DOHH2 (cell line): ENCODE results near the gene CPA3.

Experiments used
- H3F3A ChIP-seq: fragments of 200-600 bp; sonication (generic), shearing (Covaris generic); 2 replicates; pipeline ENCODE4 v1.6.0; 2016; ENCODE audit warnings: antibody characterized with exemption, mild to moderate bottlenecking; ENCODE audit not compliant: control insufficient read depth, insufficient read depth
- H3K27ac ChIP-seq: fragments of 200-600 bp; sonication (generic); 2 replicates; pipeline ENCODE4 v1.5.1; 2014; ENCODE audit warnings: low read depth, mild to moderate bottlenecking, low read length, moderate library complexity
- H3K27me3 ChIP-seq: fragments of 200-600 bp; sonication (generic); 2 replicates; pipeline ENCODE4 v1.6.1; 2014; ENCODE audit warnings: mild to moderate bottlenecking, low read length, mixed read lengths; ENCODE audit not compliant: control insufficient read depth
- H3K36me3 ChIP-seq: fragments of 200-600 bp; sonication (generic); 2 replicates; pipeline ENCODE4 v1.6.1; 2014; ENCODE audit warnings: mild to moderate bottlenecking, low read length, moderate library complexity, mixed read lengths; ENCODE audit not compliant: control insufficient read depth
- H3K4me1 ChIP-seq: fragments of 200-600 bp; sonication (generic); 2 replicates; pipeline ENCODE4 v1.6.1; 2014; ENCODE audit warnings: mild to moderate bottlenecking, low read length, mixed read lengths; ENCODE audit not compliant: control insufficient read depth
- H3K4me2 ChIP-seq: fragments of 200-600 bp; sonication (generic); 2 replicates; pipeline ENCODE4 v1.6.0; 2014; ENCODE audit warnings: mild to moderate bottlenecking, low read length, moderate library complexity
- H3K4me3 ChIP-seq: fragments of 200-600 bp; sonication (generic); 2 replicates; pipeline ENCODE4 v1.5.1; 2014; ENCODE audit warnings: mild to moderate bottlenecking, low read length, mixed read lengths
- H3K79me2 ChIP-seq: fragments of 200-600 bp; sonication (generic); 2 replicates; pipeline ENCODE4 v1.6.1; 2014; ENCODE audit warnings: mild to moderate bottlenecking, low read length, mixed read lengths; ENCODE audit not compliant: control insufficient read depth
- H3K9me2 ChIP-seq: fragments of 200-600 bp; sonication (generic); replicated peaks from 2 replicates; pipeline ENCODE4 v1.6.1; 2014; ENCODE audit warnings: mild to moderate bottlenecking, low read length, mixed read lengths; ENCODE audit not compliant: control insufficient read depth
- H3K9me3 ChIP-seq: fragments of 200-600 bp; sonication (generic); 2 replicates; pipeline ENCODE4 v1.6.1; 2014; ENCODE audit warnings: antibody characterized with exemption, low read length, mixed read lengths; ENCODE audit not compliant: control insufficient read depth, insufficient read depth
- H4K20me1 ChIP-seq: fragments of 200-600 bp; sonication (generic); 2 replicates; pipeline ENCODE4 v1.6.0; 2014; ENCODE audit warnings: low read depth, mild to moderate bottlenecking, antibody characterized with exemption, low read length, moderate library complexity; ENCODE audit not compliant: control insufficient read depth, insufficient read depth
- EZH2phosphoT487 ChIP-seq: fragments of 200-600 bp; sonication (generic); IDR thresholded peaks from 2 replicates; pipeline ENCODE4 v1.6.1; 2017; ENCODE audit warnings: borderline replicate concordance, mild to moderate bottlenecking, antibody characterized with exemption, low read length, moderate library complexity, mixed read lengths
- TF ChIP-seq, protein P1 (sequence below): fragments of 200-600 bp; sonication (generic); IDR thresholded peaks from one replicate; pipeline ENCODE4 v1.5.1; 2014; ENCODE audit warnings: antibody characterized with exemption, mild to moderate bottlenecking, low read depth, low read length; ENCODE audit not compliant: poor library complexity, severe bottlenecking

CPA3 gene, protein sequence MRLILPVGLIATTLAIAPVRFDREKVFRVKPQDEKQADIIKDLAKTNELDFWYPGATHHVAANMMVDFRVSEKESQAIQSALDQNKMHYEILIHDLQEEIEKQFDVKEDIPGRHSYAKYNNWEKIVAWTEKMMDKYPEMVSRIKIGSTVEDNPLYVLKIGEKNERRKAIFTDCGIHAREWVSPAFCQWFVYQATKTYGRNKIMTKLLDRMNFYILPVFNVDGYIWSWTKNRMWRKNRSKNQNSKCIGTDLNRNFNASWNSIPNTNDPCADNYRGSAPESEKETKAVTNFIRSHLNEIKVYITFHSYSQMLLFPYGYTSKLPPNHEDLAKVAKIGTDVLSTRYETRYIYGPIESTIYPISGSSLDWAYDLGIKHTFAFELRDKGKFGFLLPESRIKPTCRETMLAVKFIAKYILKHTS

DNA sequence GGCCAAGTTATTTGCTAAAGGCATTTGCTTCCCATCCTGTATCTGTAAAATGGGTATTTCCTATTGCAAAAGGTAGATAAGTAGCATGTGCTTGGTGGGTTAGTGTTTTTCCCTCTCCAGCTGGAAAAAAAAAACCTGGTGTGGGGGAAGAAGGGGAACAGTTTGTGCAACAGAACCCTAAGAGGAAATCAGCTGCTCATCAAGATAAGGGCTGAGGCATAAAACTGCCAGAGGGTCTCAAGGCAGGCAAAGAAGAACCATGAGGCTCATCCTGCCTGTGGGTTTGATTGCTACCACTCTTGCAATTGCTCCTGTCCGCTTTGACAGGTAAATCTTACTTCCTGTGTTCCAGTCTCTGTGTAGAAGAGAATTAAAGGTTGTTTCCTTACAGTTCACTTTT is at the start of gene CPA3:
CPA3 (plus strand) TSS at position 248 of the 400 bp plus-strand sequence; CDS start at position 260, 12 bp downstream.
- H3K4me3 ChIP-seq: no peak within 1 kb of the TSS
- no peak for TF ChIP-seq EZH2phosphoT487
- TF ChIP-seq, protein P1, sequence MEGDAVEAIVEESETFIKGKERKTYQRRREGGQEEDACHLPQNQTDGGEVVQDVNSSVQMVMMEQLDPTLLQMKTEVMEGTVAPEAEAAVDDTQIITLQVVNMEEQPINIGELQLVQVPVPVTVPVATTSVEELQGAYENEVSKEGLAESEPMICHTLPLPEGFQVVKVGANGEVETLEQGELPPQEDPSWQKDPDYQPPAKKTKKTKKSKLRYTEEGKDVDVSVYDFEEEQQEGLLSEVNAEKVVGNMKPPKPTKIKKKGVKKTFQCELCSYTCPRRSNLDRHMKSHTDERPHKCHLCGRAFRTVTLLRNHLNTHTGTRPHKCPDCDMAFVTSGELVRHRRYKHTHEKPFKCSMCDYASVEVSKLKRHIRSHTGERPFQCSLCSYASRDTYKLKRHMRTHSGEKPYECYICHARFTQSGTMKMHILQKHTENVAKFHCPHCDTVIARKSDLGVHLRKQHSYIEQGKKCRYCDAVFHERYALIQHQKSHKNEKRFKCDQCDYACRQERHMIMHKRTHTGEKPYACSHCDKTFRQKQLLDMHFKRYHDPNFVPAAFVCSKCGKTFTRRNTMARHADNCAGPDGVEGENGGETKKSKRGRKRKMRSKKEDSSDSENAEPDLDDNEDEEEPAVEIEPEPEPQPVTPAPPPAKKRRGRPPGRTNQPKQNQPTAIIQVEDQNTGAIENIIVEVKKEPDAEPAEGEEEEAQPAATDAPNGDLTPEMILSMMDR: no peak
- no peaks in the 10 kb centered on the region for H4K20me1 ChIP-seq
- peaks cover 10% of the 10 kb centered on the region; the same call in 1 of the 2 replicates for H3K27me3 ChIP-seq
- no peaks in the 10 kb centered on the region for H3K4me1 ChIP-seq
- H3K36me3 ChIP-seq: no peaks in the 10 kb centered on the region
- H3F3A ChIP-seq: no peaks in the 10 kb centered on the region
- no peak within 1 kb of the TSS for H3K27ac ChIP-seq
- H3K9me2 ChIP-seq: no peaks in the 10 kb centered on the region
- H3K4me2 ChIP-seq: no peak within 1 kb of the TSS
- no peaks in the 10 kb centered on the region for H3K9me3 ChIP-seq
- no peaks in the 10 kb centered on the region for H3K79me2 ChIP-seq

DNA sequence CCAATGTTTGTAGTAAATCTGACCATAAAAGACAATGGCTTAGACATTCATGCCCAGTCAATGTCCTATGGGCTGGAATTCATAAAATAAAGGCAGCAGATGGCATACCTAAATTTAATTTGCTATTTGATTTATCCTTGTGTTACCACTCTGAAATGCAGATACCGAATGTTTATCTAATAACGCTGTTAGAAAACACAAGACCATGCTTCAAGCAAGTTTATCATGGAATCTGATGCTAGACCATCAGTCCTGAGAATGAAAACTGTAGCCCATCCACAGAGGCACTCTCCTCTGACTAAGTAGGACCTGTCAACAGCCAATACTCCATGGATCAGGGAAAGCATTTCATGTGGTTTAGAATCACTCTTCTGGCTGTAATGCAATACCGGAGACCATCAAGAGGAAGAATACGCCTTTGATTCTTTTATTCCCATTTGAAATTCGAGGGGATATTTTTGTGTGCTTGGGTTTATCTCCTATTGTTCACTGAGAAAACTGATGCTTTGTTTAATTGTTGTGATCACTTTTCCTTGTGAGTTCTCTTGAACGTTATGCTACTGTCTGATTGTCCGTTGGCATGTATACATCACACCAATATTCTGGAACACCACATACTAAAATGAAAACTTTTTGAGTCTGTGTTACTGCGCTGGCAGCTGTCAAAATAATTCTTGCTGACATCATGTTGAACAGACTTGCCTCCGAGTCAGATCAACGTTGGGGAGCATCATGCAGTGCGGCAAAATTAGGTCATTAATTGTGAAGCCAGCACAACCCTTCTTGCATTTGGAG is 49.6 kb upstream of the CPA3 start:
- no peaks in the 10 kb centered on the region for H3K9me3 ChIP-seq
- no peaks in the 10 kb centered on the region for H3K79me2 ChIP-seq
- no peak for TF ChIP-seq EZH2phosphoT487
- TF ChIP-seq, protein P1: no peak
- H3K4me2 ChIP-seq: no peak overlapping the region
- H3K27me3 ChIP-seq: no peaks in the 10 kb centered on the region
- no peaks in the 10 kb centered on the region for H4K20me1 ChIP-seq
- H3K9me2 ChIP-seq: no peaks in the 10 kb centered on the region
- H3K4me1 ChIP-seq: no peaks in the 10 kb centered on the region
- H3K27ac ChIP-seq: no peak overlapping the region
- H3K36me3 ChIP-seq: no peaks in the 10 kb centered on the region
- H3K4me3 ChIP-seq: no peak overlapping the region
- H3F3A ChIP-seq: no peaks in the 10 kb centered on the region

DNA sequence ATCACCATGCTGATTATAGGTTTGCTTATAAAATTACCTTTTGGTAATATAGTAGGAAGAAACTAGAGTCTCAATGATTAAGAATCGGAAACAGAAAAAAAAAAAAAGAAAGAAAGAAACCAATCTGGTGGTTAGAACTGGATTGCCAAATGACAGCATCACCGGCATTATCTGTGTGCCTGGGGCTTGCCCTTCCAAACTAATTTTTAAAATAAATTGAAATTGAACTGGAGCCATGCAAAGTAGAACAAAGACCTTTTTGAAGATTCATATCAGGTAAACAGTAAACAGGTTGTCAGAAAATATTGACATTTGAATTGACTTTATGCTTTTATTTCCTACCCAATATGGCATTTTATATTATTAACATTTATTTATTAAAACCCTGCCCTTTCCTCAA is 48.7 kb upstream of the CPA3 start:
- Histone ChIP-seq H3K27me3 (no peaks in the 10 kb centered on the region), H3K36me3 (no peaks in the 10 kb centered on the region), H4K20me1 (no peaks in the 10 kb centered on the region), H3K9me3 (no peaks in the 10 kb centered on the region), H3K4me2 (no peak overlapping the region), H3K4me3 (no peak overlapping the region), H3K9me2 (no peaks in the 10 kb centered on the region), H3K27ac (no peak overlapping the region), H3F3A (no peaks in the 10 kb centered on the region), H3K4me1 (no peaks in the 10 kb centered on the region), H3K79me2 (no peaks in the 10 kb centered on the region)
- TF ChIP-seq, protein P1: no peak
- TF ChIP-seq EZH2phosphoT487: no peak
